ENCODE data around the gene NR4A1. TPM values are rescaled to one million over a fixed set of nuclear protein-coding genes. Genes with fewer than 3 reads are reported as not detected.
A peak's percentile ranks its signal among the peaks of the same experiment; 100 is the strongest.

Gene NR4A1
- total and polyA plus RNA-seq, 7 donors: 31.2 to 276 (median 65.9) TPM

DNA sequence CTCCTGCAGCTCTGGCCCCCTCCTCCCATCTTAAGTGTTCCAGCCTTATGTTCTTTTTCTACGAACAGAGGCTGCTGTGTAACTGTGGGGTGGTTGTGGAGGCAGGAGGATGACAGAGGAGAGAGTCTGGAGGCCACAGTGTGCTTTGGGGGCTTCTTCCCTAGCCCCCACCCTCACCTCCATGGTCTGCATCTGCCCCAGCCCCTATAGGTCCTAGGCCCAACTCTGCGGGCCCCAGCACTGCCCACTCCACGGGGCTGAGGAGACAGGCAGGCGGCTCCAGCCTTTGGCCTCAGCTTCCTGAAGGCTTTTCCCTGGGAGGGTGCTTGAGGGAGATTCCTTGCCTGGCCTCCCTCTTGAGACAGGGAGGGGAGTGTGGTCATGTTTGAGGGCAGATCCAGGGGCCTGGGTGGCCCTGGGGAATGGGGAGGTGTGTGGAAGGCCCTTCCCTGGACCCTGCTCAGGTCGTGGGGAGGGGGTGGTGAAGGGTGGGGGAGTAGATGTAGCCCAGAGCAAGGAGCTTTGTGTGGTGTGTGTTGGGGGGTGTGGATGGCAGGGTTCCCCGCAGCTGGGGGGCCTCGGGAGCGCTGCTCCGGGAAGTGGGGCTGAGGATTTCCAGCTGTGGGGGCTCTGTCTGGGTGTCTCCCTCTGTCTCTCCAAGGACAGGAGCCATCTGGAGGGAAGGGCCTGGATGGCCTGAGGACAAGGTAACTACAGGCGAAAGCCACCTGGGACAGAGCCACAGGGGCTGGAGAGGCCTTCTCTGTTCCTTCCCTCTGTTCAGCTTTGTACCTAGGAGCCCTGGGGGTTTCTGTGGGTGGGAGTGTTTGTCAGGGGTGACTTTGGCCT lies 29.4 kb downstream of the NR4A1 start:
- H3K36me3 ChIP-seq: peaks cover 0 to 28% (median 12%) of the 10 kb centered on the region in 4 donors
- no peaks in the 10 kb centered on the region for H3K27me3 ChIP-seq
- peak overlapping the region; percentile 54 to 79 (median 62) for H3K27ac ChIP-seq
- H3K9me3 ChIP-seq: no peaks in the 10 kb centered on the region
- peak; percentile 78 for DNase-seq
- H3K4me3 ChIP-seq: peak overlapping the region in 2 of 4 donors; percentile 17 to 29
- intact Hi-C loops (cut with DNase I): no loop called here
- peaks cover 0 to 27% (median 7%) of the 10 kb centered on the region in 4 donors for H3K4me1 ChIP-seq
- peak in 2 of 4 donors; percentile 22 for TF ChIP-seq POLR2AphosphoS5 (IDR thresholded peaks at IDR 0.05)
- TF ChIP-seq, protein P1, sequence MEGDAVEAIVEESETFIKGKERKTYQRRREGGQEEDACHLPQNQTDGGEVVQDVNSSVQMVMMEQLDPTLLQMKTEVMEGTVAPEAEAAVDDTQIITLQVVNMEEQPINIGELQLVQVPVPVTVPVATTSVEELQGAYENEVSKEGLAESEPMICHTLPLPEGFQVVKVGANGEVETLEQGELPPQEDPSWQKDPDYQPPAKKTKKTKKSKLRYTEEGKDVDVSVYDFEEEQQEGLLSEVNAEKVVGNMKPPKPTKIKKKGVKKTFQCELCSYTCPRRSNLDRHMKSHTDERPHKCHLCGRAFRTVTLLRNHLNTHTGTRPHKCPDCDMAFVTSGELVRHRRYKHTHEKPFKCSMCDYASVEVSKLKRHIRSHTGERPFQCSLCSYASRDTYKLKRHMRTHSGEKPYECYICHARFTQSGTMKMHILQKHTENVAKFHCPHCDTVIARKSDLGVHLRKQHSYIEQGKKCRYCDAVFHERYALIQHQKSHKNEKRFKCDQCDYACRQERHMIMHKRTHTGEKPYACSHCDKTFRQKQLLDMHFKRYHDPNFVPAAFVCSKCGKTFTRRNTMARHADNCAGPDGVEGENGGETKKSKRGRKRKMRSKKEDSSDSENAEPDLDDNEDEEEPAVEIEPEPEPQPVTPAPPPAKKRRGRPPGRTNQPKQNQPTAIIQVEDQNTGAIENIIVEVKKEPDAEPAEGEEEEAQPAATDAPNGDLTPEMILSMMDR (IDR thresholded peaks at IDR 0.05): no peak
- TF ChIP-seq EP300 (IDR thresholded peaks at IDR 0.05): no peak
- no peak for TF ChIP-seq POLR2A (IDR thresholded peaks at IDR 0.05)
- 75 to 78% methylated on average over 10 of the region's 10 CpGs for WGBS, 2 donors

DNA sequence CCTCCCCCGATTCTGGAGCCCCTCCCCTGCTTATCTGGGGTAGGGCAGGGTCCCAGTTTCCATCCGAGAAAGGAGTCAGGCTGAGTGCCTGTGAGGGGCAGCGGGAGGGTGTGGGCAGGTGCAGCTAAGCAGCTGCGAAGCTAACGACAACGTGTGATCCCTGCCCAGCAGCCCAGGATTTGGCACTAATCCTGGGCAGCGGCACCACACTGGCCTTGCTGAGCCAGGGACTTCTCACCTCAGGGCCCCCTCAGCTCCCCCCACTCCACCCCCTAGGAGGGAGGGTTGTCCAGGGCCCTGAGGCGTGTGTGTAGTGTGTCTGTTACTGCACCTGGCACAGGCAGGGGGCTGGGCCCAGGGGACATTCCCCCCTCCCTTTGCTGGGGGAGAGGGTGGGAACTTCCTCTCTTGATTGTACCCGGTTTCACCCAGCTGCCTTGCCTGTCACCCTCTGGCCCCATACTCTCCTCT lies 30.1 kb downstream of the NR4A1 start:
- Histone ChIP-seq H3K4me3 (peak overlapping the region in 1 of 4 donors; percentile 15), H3K36me3 (peaks cover 0 to 23% (median 11%) of the 10 kb centered on the region in 4 donors), H3K27me3 (no peaks in the 10 kb centered on the region), H3K9me3 (no peaks in the 10 kb centered on the region), H3K27ac (peak overlapping the region; percentile 54 to 79 (median 62)), H3K4me1 (peaks cover 0 to 27% (median 7%) of the 10 kb centered on the region in 4 donors)
- intact Hi-C loops (cut with DNase I): no loop called here
- DNase-seq: peak; percentile 70
- TF ChIP-seq POLR2A (IDR thresholded peaks at IDR 0.05): no peak
- no peak for TF ChIP-seq EP300 (IDR thresholded peaks at IDR 0.05)
- TF ChIP-seq, protein P1 (IDR thresholded peaks at IDR 0.05): no peak
- TF ChIP-seq POLR2AphosphoS5 (IDR thresholded peaks at IDR 0.05): no peak
- WGBS, 2 donors: 8 to 21% methylated on average over 9 of the region's 9 CpGs

DNA sequence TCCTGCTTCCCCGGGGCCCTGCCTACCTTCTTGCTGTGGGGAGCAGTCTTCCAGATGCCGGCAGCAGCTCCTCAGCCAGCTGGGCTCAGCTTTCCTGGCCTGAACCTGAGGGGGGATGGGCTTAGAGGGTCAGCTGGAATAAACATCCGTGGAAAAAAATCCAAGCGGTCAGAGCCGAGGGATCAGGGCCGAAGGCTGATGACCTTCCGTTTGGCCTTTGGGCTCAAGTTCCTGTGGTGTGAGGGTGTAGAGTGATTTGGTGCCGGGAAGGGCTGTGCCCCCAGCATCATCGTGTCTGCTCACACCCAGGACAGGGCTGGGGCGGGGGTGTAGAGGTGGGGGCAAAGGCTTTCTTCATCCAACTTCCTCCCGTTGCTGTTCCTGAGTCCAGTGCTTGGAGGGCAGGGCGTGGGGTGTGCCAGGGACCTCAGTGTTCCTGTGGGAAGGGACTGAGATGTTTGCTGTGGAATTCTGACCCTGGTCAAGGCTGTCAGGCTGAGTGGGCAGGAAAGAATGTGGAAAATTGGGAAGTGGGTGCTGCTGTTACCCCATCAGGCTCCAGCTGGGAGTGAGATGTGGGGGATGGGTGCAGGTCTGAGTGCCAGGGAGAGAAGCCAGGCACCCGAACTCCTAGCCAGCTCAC lies 30.9 kb downstream of the NR4A1 start:
- peak; percentile 83 for DNase-seq
- WGBS, 2 donors: 53 to 68% methylated on average over 13 of the region's 13 CpGs
- Histone ChIP-seq H3K36me3 (peaks cover 0 to 14% (median 3%) of the 10 kb centered on the region in 4 donors), H3K27me3 (no peaks in the 10 kb centered on the region), H3K27ac (peak overlapping the region; percentile 54 to 79 (median 62)), H3K4me3 (no peak overlapping the region), H3K9me3 (no peaks in the 10 kb centered on the region), H3K4me1 (peaks cover 0 to 27% (median 7%) of the 10 kb centered on the region in 4 donors)
- no peak for TF ChIP-seq POLR2A (IDR thresholded peaks at IDR 0.05)
- no peak for TF ChIP-seq EP300 (IDR thresholded peaks at IDR 0.05)
- peak in 2 of 4 donors; percentile 12 to 19 for TF ChIP-seq POLR2AphosphoS5 (IDR thresholded peaks at IDR 0.05)
- intact Hi-C loops (cut with DNase I): no loop called here

DNA sequence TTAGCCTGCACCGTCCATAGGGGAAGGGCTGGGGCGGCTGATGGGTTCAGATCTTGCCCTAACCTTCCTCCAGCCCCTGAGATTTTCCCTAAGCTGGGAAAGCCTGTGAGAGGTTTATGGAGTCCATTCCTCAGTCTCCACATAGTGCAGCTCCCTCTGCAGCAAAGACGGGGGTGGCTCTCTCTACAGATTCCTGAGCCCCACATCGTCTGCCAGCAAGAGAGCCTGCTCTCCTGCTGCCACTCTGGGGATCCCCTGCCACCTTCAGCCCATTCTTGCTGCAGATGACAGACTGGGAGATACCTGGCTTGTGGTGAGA lies 31.4 kb downstream of the NR4A1 start:
- Histone ChIP-seq H3K36me3 (peaks cover 0 to 10% (median 0%) of the 10 kb centered on the region in 4 donors), H3K27ac (peak overlapping the region; percentile 54 to 79 (median 62)), H3K27me3 (no peaks in the 10 kb centered on the region), H3K4me3 (no peak overlapping the region), H3K9me3 (no peaks in the 10 kb centered on the region), H3K4me1 (peaks cover 0 to 27% (median 7%) of the 10 kb centered on the region in 4 donors)
- 79 to 85% methylated on average over 4 of the region's 4 CpGs for WGBS, 2 donors
- no peak for DNase-seq
- intact Hi-C loops (cut with DNase I): no loop called here
- TF ChIP-seq POLR2A (IDR thresholded peaks at IDR 0.05): no peak
- TF ChIP-seq EP300 (IDR thresholded peaks at IDR 0.05): no peak
- TF ChIP-seq POLR2AphosphoS5 (IDR thresholded peaks at IDR 0.05): no peak
- TF ChIP-seq, protein P1 (IDR thresholded peaks at IDR 0.05): no peak
